CD4-positive, alpha-beta T cell (primary cell): ENCODE results near the gene FIBCD1. TPM values are rescaled to one million over a fixed set of nuclear protein-coding genes. Genes with fewer than 3 reads are reported as not detected.

Source experiments
- ATAC-seq: fragments of 200-7000 bp; cut with Tn5 transposase; one replicate; pipeline ENCODE4 v1.10.0; 2022; ENCODE audit warnings: mild to moderate bottlenecking; ENCODE audit not compliant: poor library complexity
- CTCF ChIA-PET: fragments of 350-600 bp; sonication (Branson Sonifier 250); formaldehyde crosslinking; loops from one replicate; lab custom pipeline; 2021; ENCODE audit warnings: antibody characterized with exemption, inconsistent platforms; lab: Charles Lee
- POLR2A ChIA-PET: fragments of 350-600 bp; sonication (Branson Sonifier 250); formaldehyde crosslinking; loops from one replicate; lab custom pipeline; 2021; ENCODE audit warnings: antibody characterized with exemption, inconsistent platforms; lab: Charles Lee
- DNase-seq, 14 experiments: peaks; one replicate each; pipeline ENCODE4 v3.0.0-alpha.2; 2013 to 2020; ENCODE audit warnings: mixed read lengths in 2 of 14
- H3K27ac ChIP-seq, 2 donors: one replicate each; pipeline versions ENCODE4 v1.5.1 to v1.7.0; 2013; ENCODE audit warnings: low read length in 2 of 2, low read depth in 1 of 2, mild to moderate bottlenecking in 1 of 2
- H3K27me3 ChIP-seq, 2 experiments: 1 replicate in 1 of 2; 2 replicates in 1 of 2; pipeline versions ENCODE4 v1.6.1 to v1.7.0; 2013; ENCODE audit warnings: low read length in 2 of 2, control low read depth in 1 of 2, mild to moderate bottlenecking in 1 of 2, moderate library complexity in 1 of 2; ENCODE audit not compliant: insufficient read depth in 2 of 2, control insufficient read depth in 1 of 2
- H3K36me3 ChIP-seq: one replicate; pipeline ENCODE4 v1.6.1; 2013; ENCODE audit warnings: low read length, control low read depth; ENCODE audit not compliant: insufficient read depth
- H3K4me1 ChIP-seq: one replicate; pipeline ENCODE4 v1.6.1; 2013; ENCODE audit warnings: low read length, control low read depth; ENCODE audit not compliant: insufficient read depth
- H3K4me3 ChIP-seq: one replicate; pipeline ENCODE4 v1.5.1; 2013; ENCODE audit warnings: mild to moderate bottlenecking, low read length, moderate library complexity
- H3K9me3 ChIP-seq, 2 experiments: 1 replicate in 1 of 2; 2 replicates in 1 of 2; pipeline versions ENCODE4 v1.6.1 to v1.7.0; 2013; ENCODE audit warnings: low read length in 2 of 2, mild to moderate bottlenecking in 2 of 2, control low read depth in 1 of 2, moderate library complexity in 1 of 2; ENCODE audit not compliant: control insufficient read depth in 1 of 2, insufficient read depth in 1 of 2
- H3K27ac Mint-ChIP-seq: one replicate; pipeline ENCODE4 v1.8.0; 2020; ENCODE audit warnings: mixed read lengths
- H3K27me3 Mint-ChIP-seq: one replicate; pipeline ENCODE4 v1.8.0; 2021; ENCODE audit warnings: mixed read lengths
- H3K36me3 Mint-ChIP-seq: one replicate; pipeline ENCODE4 v1.8.0; 2021; ENCODE audit warnings: low read depth, mixed read lengths
- H3K4me1 Mint-ChIP-seq: one replicate; pipeline ENCODE4 v1.8.0; 2021; ENCODE audit warnings: low read depth, mixed read lengths
- H3K4me3 Mint-ChIP-seq: one replicate; pipeline ENCODE4 v1.8.0; 2020; ENCODE audit warnings: mild to moderate bottlenecking, mixed read lengths
- H3K9me3 Mint-ChIP-seq: one replicate; pipeline ENCODE4 v1.8.0; 2020; ENCODE audit warnings: mixed read lengths
- intact Hi-C, 2 experiments: fragments of 100-400 bp; cut with DNase I in 1 of 2; cut with micrococcal nuclease in 1 of 2; formaldehyde crosslinking; loops; one replicate each; pipeline versions ENCODE4 v1.15.1 to v1.9.0; 2023 to 2025; cut with DNase I, micrococcal nuclease
- total RNA-seq, 174 experiments: library from RNA in 2 of 174; stranded (reverse) in 2 of 174; gene quantifications; one replicate each; pipeline ENCODE4 v1.2.3 and lab custom pipeline; 2021 to 2026
- TF ChIP-seq, protein P1 (sequence below): fragments of 200-600 bp; IDR thresholded peaks from one replicate; pipeline ENCODE4 v1.8.0; 2022; ENCODE audit warnings: antibody characterized with exemption, mild to moderate bottlenecking

Gene FIBCD1
- total RNA-seq, 2 experiments from 2014 or later: not detected

GRCh38 chr9:130985029-130985428 lies 46.0 kb upstream of the FIBCD1 start:
- no peaks in the 10 kb centered on the region for H3K4me1 ChIP-seq
- Mint-ChIP-seq H3K9me3 (no peaks in the 10 kb centered on the region), H3K27me3 (peaks cover 4% of the 10 kb centered on the region), H3K27ac (no peak overlapping the region), H3K4me1 (no peaks in the 10 kb centered on the region), H3K4me3 (no peak overlapping the region), H3K36me3 (no peaks in the 10 kb centered on the region)
- no peaks in the 10 kb centered on the region for H3K27me3 ChIP-seq
- peak in 1 of 14 experiments; percentile 2 for DNase-seq
- no peak for ATAC-seq
- TF ChIP-seq, protein P1, sequence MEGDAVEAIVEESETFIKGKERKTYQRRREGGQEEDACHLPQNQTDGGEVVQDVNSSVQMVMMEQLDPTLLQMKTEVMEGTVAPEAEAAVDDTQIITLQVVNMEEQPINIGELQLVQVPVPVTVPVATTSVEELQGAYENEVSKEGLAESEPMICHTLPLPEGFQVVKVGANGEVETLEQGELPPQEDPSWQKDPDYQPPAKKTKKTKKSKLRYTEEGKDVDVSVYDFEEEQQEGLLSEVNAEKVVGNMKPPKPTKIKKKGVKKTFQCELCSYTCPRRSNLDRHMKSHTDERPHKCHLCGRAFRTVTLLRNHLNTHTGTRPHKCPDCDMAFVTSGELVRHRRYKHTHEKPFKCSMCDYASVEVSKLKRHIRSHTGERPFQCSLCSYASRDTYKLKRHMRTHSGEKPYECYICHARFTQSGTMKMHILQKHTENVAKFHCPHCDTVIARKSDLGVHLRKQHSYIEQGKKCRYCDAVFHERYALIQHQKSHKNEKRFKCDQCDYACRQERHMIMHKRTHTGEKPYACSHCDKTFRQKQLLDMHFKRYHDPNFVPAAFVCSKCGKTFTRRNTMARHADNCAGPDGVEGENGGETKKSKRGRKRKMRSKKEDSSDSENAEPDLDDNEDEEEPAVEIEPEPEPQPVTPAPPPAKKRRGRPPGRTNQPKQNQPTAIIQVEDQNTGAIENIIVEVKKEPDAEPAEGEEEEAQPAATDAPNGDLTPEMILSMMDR: no peak
- no peak overlapping the region for H3K27ac ChIP-seq
- no peak overlapping the region for H3K4me3 ChIP-seq
- H3K36me3 ChIP-seq: no peaks in the 10 kb centered on the region
- peaks cover 0 to 4% of the 10 kb centered on the region in 2 experiments for H3K9me3 ChIP-seq
- ChIA-PET CTCF (no interaction called here), POLR2A (no interaction called here)
- intact Hi-C loops: no loop called here

- Mint-ChIP-seq H3K9me3 (no peaks in the 10 kb centered on the region), H3K27ac (no peak overlapping the region), H3K27me3 (peaks cover 8% of the 10 kb centered on the region), H3K4me1 (no peaks in the 10 kb centered on the region), H3K4me3 (no peak overlapping the region), H3K36me3 (no peaks in the 10 kb centered on the region)
- Histone ChIP-seq H3K27me3 (no peaks in the 10 kb centered on the region), H3K27ac (no peak overlapping the region), H3K4me3 (no peak overlapping the region), H3K4me1 (no peaks in the 10 kb centered on the region), H3K9me3 (no peaks in the 10 kb centered on the region), H3K36me3 (no peaks in the 10 kb centered on the region)
- intact Hi-C loops: no loop called here
- POLR2A ChIA-PET: no interaction called here
- CTCF ChIA-PET: no interaction called here
- TF ChIP-seq, protein P1: no peak
- ATAC-seq (no peak), DNase-seq (no peak)
These were observed 45.5 kb upstream of the FIBCD1 start for GRCh38 chr9:130984521-130984920.

DNA sequence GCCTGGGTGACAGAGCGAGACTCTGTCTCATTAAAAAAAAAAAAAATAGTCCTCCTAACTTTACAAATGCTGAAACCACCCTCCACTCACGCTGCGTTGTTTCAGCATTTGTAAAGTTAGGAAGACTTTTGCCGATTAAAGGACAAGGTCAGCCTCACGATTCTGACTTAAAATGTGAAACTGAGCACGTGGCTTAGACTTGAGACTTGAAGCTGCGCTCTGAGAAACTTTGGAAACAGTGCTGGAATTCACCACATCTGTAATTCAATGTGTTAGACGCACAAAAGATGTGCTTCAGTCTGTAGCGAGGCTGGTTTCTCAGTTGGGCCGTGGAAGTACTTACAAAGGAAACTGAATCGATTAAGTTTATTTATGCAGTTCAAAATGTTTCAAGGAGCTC lies 44.9 kb upstream of the FIBCD1 start:
- no peak overlapping the region for H3K4me3 Mint-ChIP-seq
- no peaks in the 10 kb centered on the region for H3K9me3 Mint-ChIP-seq
- H3K27me3 Mint-ChIP-seq: peaks cover 10% of the 10 kb centered on the region
- H3K27me3 ChIP-seq: no peaks in the 10 kb centered on the region
- no peak overlapping the region for H3K27ac ChIP-seq
- no peak overlapping the region for H3K4me3 ChIP-seq
- H3K27ac Mint-ChIP-seq: no peak overlapping the region
- no peaks in the 10 kb centered on the region for H3K9me3 ChIP-seq
- POLR2A ChIA-PET: no interaction called here
- CTCF ChIA-PET: no interaction called here
- no peaks in the 10 kb centered on the region for H3K4me1 ChIP-seq
- intact Hi-C loops: no loop called here
- H3K4me1 Mint-ChIP-seq: no peaks in the 10 kb centered on the region
- no peak for ATAC-seq
- no peaks in the 10 kb centered on the region for H3K36me3 Mint-ChIP-seq
- no peaks in the 10 kb centered on the region for H3K36me3 ChIP-seq
- peak in 1 of 14 experiments; percentile 0 for DNase-seq
- TF ChIP-seq, protein P1: no peak
